ENCODE measurements around the gene CABP4.

Gene CABP4

DNA sequence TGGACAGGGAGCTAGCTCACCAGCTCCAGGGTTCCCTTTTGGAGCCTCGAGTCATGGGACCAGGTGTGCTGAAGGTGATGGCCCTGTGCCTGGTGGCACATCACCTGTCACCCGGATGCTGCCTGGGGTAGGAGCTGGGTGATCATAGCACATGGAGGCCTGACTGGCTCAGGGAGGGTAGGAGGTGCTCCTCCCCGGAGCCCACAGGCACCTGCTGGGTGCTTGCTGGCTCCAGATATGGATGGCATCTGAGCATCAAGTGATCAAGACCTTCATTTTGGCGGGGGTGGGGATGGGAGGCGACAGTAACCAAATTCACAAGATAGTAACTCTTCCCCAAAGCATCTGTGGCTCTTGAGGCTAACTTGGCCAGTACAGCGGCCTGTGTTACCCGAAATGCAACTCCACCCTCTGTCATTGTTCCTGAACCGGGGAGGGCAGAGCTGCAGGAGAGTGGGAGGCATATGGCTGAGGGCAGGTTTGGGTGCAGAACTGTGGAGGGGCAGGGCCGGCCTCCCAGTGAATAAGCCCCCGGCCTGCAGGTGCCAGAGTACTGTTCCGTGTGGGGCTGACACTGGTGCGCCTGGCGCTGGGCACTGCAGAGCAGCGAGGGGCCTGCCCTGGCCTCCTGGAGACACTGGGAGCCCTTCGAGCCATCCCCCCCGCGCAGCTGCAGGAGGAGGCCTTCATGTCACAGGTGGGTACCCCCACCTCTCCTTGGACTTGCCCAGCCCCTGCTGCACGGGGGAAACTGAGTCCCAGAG lies 46.5 kb upstream of the CABP4 start:
- no peak for TF ChIP-seq CTCF (IDR thresholded peaks at IDR 0.05; ENCODE audit: insufficient read depth, low read length, missing control alignments)
- H3K4me3 ChIP-seq (ENCODE audit: low read depth, low read length): no peak overlapping the region
- POLR2A ChIA-PET: no interaction called here
- DNase-seq (ENCODE audit: low read depth, low spot score): no peak
- CTCF ChIA-PET: no interaction called here

DNA sequence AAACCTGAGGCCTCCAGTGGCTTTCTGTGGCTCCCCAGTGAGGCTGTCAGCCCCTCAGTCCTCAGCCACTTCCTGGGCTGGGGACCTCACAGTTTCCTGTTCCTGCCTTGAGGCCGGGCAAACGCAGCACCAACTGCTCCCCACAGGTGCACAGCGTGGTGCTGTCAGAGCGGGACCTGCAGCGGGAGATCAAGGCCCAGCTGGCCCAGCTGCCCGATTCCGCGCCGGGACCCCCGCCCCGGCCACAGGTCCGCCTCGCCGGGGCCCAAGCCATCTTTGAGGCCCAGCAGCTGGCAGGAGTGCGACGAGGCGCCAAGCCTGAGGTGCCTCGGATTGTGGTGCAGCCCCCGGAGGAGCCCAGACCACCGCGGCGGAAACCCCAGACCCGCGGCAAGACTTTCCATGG lies 45.9 kb upstream of the CABP4 start:
- H3K4me3 ChIP-seq (ENCODE audit: low read depth, low read length): no peak overlapping the region
- DNase-seq (ENCODE audit: low read depth, low spot score): no peak
- TF ChIP-seq CTCF (IDR thresholded peaks at IDR 0.05; ENCODE audit: insufficient read depth, low read length, missing control alignments): no peak
- ChIA-PET POLR2A (no interaction called here), CTCF (no interaction called here)

- CTCF ChIA-PET: no interaction called here
- POLR2A ChIA-PET: no interaction called here
- no peak for TF ChIP-seq CTCF (IDR thresholded peaks at IDR 0.05; ENCODE audit: insufficient read depth, low read length, missing control alignments)
- H3K4me3 ChIP-seq (ENCODE audit: low read depth, low read length): no peak overlapping the region
- DNase-seq (ENCODE audit: low read depth, low spot score): no peak
Observed at GRCh38 chr11:67409781-67410368, 45.3 kb upstream of the CABP4 start.

GRCh38 chr11:67410369-67410831 lies 44.8 kb upstream of the CABP4 start:
- no peak overlapping the region for H3K4me3 ChIP-seq (ENCODE audit: low read depth, low read length)
- DNase-seq (ENCODE audit: low read depth, low spot score): no peak
- TF ChIP-seq CTCF (IDR thresholded peaks at IDR 0.05; ENCODE audit: insufficient read depth, low read length, missing control alignments): no peak
- CTCF ChIA-PET: no interaction called here
- POLR2A ChIA-PET: no interaction called here

GRCh38 chr11:67410984-67411784 lies 44.0 kb upstream of the CABP4 start:
- no peak overlapping the region for H3K4me3 ChIP-seq (ENCODE audit: low read depth, low read length)
- CTCF ChIA-PET: interaction anchor here (6.5 kb wide), 1 partner anchor 9 kb away, joined by 40 read pairs; the partner anchor contains the start of genes PPP1CA and TBC1D10C
- no peak for DNase-seq (ENCODE audit: low read depth, low spot score)
- TF ChIP-seq CTCF (IDR thresholded peaks at IDR 0.05; ENCODE audit: insufficient read depth, low read length, missing control alignments): no peak
- POLR2A ChIA-PET: no interaction called here

GRCh38 chr11:67411785-67412152 lies 43.4 kb upstream of the CABP4 start:
- no peak overlapping the region for H3K4me3 ChIP-seq (ENCODE audit: low read depth, low read length)
- no peak for DNase-seq (ENCODE audit: low read depth, low spot score)
- ChIA-PET CTCF (interaction anchor here (6.5 kb wide), 1 partner anchor 9 kb away, joined by 40 read pairs; the partner anchor contains the start of genes PPP1CA and TBC1D10C), POLR2A (no interaction called here)
- TF ChIP-seq CTCF (IDR thresholded peaks at IDR 0.05; ENCODE audit: insufficient read depth, low read length, missing control alignments): no peak
